ENCODE measurements around the gene PKIB.

- TF ChIP-seq CTCF (IDR thresholded peaks at IDR 0.05; ENCODE audit: insufficient read depth, low read depth, low read length) = no peak
- no peak for TF ChIP-seq EZH2 (IDR thresholded peaks at IDR 0.05; ENCODE audit: insufficient read depth, low read length)
Measured at GRCh38 chr6:122609881-122610689, at the start of gene PKIB.

Data from astrocyte (in vitro differentiated cells and primary cell).